ENCODE data around the gene NCOA3.

The NCOA3 gene

DNA sequence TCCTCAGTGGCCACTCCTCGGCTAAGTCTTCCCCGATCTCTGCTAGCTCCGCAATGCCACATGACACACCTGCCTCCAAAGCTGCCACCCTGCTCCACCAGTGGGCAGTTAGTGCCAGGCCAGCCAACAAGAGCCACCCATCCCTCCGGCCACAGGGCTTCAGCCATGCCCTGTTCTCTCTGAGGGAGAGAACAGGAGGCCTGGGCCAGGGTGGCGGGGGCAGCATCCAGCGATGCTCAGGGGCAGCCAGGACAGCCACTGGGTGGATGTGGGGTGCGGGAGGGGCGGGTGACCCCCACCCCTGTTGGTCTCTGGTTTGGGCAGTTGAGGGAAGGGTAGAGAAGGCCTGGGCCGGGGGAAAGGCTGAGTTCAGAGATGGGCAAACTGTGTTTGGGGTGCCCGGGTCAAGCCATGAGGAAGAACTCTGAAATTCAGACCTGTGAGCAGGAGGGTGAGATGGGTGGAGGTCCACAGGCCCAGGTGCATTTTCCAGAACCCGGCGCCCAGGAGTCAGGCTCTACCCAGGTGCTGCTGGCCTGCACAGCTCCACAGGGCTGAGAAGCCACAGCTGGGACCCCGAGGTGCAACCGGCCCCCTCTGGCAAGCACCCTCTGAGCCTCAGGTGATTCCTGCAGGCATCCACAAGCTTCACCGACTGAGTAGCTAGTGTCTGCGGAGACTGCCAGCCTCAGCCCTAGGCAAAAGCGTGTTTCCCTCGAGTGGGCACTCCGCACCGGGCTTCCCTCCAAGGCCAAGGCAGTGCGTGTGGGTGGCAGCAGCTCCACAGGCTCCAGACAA lies 192.5 kb downstream of the NCOA3 start:
- TF ChIP-seq, protein P1, sequence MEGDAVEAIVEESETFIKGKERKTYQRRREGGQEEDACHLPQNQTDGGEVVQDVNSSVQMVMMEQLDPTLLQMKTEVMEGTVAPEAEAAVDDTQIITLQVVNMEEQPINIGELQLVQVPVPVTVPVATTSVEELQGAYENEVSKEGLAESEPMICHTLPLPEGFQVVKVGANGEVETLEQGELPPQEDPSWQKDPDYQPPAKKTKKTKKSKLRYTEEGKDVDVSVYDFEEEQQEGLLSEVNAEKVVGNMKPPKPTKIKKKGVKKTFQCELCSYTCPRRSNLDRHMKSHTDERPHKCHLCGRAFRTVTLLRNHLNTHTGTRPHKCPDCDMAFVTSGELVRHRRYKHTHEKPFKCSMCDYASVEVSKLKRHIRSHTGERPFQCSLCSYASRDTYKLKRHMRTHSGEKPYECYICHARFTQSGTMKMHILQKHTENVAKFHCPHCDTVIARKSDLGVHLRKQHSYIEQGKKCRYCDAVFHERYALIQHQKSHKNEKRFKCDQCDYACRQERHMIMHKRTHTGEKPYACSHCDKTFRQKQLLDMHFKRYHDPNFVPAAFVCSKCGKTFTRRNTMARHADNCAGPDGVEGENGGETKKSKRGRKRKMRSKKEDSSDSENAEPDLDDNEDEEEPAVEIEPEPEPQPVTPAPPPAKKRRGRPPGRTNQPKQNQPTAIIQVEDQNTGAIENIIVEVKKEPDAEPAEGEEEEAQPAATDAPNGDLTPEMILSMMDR (IDR thresholded peaks at IDR 0.05; ENCODE audit: low read depth, low read length), result no peak
- no peak overlapping the region for H3K4me3 ChIP-seq (ENCODE audit: low read depth, low read length)
- no peaks in the 10 kb centered on the region for H3K4me1 ChIP-seq
- no peak for DNase-seq
- peaks cover 18% of the 10 kb centered on the region for H3K36me3 ChIP-seq
- no peaks in the 10 kb centered on the region for H3K27me3 ChIP-seq
- H3K9me3 ChIP-seq, result peaks cover 10% of the 10 kb centered on the region

DNA sequence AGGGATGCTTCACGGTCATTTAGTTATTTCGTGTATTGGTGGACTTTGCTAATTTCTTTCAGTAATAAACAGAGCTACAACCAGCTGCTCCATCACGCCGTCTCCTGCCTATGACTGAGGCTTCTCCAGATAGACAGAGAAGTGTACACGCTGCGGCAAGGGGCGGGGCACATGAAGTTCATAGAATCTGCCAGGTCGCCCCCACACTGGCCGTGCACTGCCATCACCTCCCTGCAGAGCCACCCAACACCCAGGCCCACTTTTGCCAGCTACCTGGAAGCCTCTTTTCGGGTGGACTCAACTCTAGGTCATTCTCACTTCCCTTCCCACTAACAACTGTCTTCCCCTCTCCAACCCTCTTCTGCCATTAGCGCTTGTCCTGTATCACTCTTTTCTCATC lies 195.2 kb downstream of the NCOA3 start:
- Histone ChIP-seq H3K9me3 (peaks cover 10% of the 10 kb centered on the region), H3K4me3 (ENCODE audit: low read depth, low read length) (no peak overlapping the region), H3K27me3 (no peaks in the 10 kb centered on the region), H3K4me1 (no peaks in the 10 kb centered on the region), H3K36me3 (peaks cover 11% of the 10 kb centered on the region)
- TF ChIP-seq, protein P1 (IDR thresholded peaks at IDR 0.05; ENCODE audit: low read depth, low read length), result no peak
- DNase-seq, result no peak

DNA sequence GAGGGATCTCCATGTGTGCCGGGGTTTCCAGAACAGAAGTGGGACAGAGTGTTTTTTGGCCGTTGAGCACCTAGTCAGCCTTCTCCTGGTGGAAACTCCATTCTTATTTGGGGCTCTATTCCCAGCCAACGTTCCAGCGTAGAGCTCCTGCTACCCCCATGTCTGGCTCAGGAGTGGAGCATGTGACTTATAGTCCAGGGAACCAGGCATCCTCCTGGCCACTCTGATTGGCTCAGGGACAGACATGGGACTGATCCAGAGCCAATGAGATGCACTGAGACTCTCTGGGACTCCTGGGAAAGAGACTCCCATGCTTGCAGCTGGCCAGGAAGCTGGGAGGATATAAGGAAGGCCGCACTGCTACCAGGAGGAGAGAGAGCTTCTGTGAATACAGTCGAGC lies 196.5 kb downstream of the NCOA3 start:
- no peak overlapping the region for H3K4me3 ChIP-seq (ENCODE audit: low read depth, low read length)
- no peaks in the 10 kb centered on the region for H3K27me3 ChIP-seq
- H3K9me3 ChIP-seq, result peaks cover 5% of the 10 kb centered on the region; the same call in 1 of the 2 replicates
- H3K4me1 ChIP-seq, result no peaks in the 10 kb centered on the region
- TF ChIP-seq, protein P1 (IDR thresholded peaks at IDR 0.05; ENCODE audit: low read depth, low read length), result no peak
- DNase-seq, result no peak
- peaks cover 17% of the 10 kb centered on the region for H3K36me3 ChIP-seq

DNA sequence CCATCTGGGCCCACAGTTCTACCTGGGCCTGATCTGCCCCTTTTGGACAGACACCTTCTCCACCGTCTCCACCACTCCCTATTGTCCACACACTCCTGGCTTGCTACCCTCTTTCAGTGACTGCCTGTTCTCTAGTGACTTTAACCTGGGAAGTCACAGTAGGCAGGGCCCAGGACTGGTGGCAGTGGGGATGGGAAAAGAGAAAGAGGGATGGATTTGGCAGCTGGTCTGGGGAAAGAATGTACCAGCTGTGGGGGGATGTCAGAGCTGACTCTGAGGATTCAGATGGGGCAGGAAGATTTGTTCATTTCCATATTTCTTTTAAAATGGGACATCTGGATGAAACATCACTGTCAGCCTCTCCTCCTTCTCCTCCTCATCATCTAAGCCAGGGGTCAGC lies 198.1 kb downstream of the NCOA3 start:
- no peak for DNase-seq
- peaks cover 17% of the 10 kb centered on the region for H3K36me3 ChIP-seq
- peaks cover 5% of the 10 kb centered on the region; the same call in 1 of the 2 replicates for H3K9me3 ChIP-seq
- no peaks in the 10 kb centered on the region; the same call in 1 of the 2 replicates for H3K4me1 ChIP-seq
- no peaks in the 10 kb centered on the region for H3K27me3 ChIP-seq
- TF ChIP-seq, protein P1 (IDR thresholded peaks at IDR 0.05; ENCODE audit: low read depth, low read length), result no peak
- H3K4me3 ChIP-seq (ENCODE audit: low read depth, low read length), result no peak overlapping the region

DNA sequence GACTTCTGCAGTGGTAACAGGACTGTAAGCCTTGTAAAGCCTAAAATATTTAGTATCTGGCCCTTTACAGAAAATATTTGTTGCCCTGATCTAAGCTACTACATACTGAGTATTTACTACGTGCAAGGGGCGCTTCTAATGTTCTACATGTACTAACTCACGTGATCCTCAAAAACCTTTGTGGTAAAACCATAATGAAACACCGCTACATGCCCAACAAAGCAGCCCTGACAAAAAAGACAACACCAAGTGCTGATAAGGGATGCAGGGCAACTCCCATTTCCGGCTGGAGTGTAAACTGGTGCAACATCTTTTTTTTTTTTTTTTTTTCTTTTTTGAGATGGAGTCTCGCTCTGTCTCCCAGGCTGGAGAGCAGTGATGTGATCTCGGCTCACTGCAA lies 198.6 kb downstream of the NCOA3 start:
- no peaks in the 10 kb centered on the region for H3K27me3 ChIP-seq
- TF ChIP-seq, protein P1 (IDR thresholded peaks at IDR 0.05; ENCODE audit: low read depth, low read length), result no peak
- peaks cover 17% of the 10 kb centered on the region for H3K36me3 ChIP-seq
- H3K4me3 ChIP-seq (ENCODE audit: low read depth, low read length), result no peak overlapping the region
- no peak for DNase-seq
- peaks cover 5% of the 10 kb centered on the region; the same call in 1 of the 2 replicates for H3K9me3 ChIP-seq
- peaks cover 5% of the 10 kb centered on the region for H3K4me1 ChIP-seq

DNA sequence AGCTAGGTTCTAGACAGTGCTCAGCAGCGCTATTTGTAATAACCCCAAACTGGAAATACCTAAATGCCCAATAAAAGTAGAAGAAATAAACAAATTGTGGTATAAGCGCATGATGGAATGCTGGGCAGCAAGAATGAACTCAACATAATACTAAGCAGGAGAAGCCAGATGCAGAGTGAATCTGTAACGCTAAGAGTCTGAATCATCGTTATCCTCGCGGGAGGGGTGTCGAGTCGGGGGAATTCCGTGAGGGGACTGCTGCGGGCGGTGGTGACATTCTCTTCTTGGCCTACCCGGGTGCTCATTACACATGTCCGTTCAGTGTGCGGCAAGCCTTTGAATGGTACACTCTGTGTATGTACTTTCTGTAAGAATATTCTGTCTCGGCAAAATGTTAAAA lies 199.9 kb downstream of the NCOA3 start:
- H3K36me3 ChIP-seq, result peaks cover 19% of the 10 kb centered on the region
- DNase-seq, result no peak
- H3K9me3 ChIP-seq, result peaks cover 3% of the 10 kb centered on the region; the same call in 1 of the 2 replicates
- no peak overlapping the region for H3K4me3 ChIP-seq (ENCODE audit: low read depth, low read length)
- TF ChIP-seq, protein P1 (IDR thresholded peaks at IDR 0.05; ENCODE audit: low read depth, low read length), result no peak
- peaks cover 11% of the 10 kb centered on the region for H3K4me1 ChIP-seq
- no peaks in the 10 kb centered on the region for H3K27me3 ChIP-seq
